ENCODE data around the gene ZBTB16. TPM values are rescaled to one million over a fixed set of nuclear protein-coding genes. Genes with fewer than 3 reads are reported as not detected.

Gene ZBTB16
- polyA plus RNA-seq, 1 donor (not counting 4 experiments of a cell fraction or from before 2014, with no cell fraction given) = 0.18 TPM

- H4K20me1 ChIP-seq (ENCODE audit: control insufficient read depth, extremely low read depth, insufficient read depth, low read length) = peaks cover 3% of the 10 kb centered on the region
- dilution Hi-C loops (cut with MboI; ENCODE audit: extremely low pct_ligation_motif_present, low sequenced_read_pairs) = no loop called here
- H3K4me3 ChIP-seq (ENCODE audit: control insufficient read depth in 2 of 3, extremely low read depth in 1 of 3, insufficient read depth in 2 of 3, low read depth in 1 of 3, low read length in 3 of 3) = no peak overlapping the region
- no peaks in the 10 kb centered on the region for H3K36me3 ChIP-seq (ENCODE audit: control insufficient read depth in 2 of 2, extremely low read depth in 1 of 2, insufficient read depth in 2 of 2, low read length in 2 of 2)
- H3K27me3 ChIP-seq (ENCODE audit: control insufficient read depth, extremely low read depth, insufficient read depth, low read length) = peaks cover 58% of the 10 kb centered on the region
- H3K9me3 ChIP-seq (ENCODE audit: control insufficient read depth, low read depth, low read length) = no peaks in the 10 kb centered on the region
- DNase-seq (ENCODE audit: low read depth, low spot score) (peak; percentile 45), FAIRE-seq (no peak)
- H2AFZ ChIP-seq (ENCODE audit: control insufficient read depth, low read length) = no peak overlapping the region
- H3K9ac ChIP-seq (ENCODE audit: control insufficient read depth, extremely low read depth, insufficient read depth, low read length) = no peak overlapping the region
- H3K4me1 ChIP-seq (ENCODE audit: control insufficient read depth, extremely low read depth, insufficient read depth, low read length) = peaks cover 39% of the 10 kb centered on the region
- peak overlapping the region; percentile 70 for H3K4me2 ChIP-seq (ENCODE audit: control insufficient read depth, extremely low read depth, insufficient read depth, low read depth, low read length)
- no peaks in the 10 kb centered on the region for H3K79me2 ChIP-seq (ENCODE audit: control insufficient read depth, insufficient read depth, low read length)
- TF ChIP-seq CTCF (optimal IDR thresholded peaks at IDR 0.05 in 1 of 3, IDR thresholded peaks at IDR 0.05 in 1 of 3, conservative IDR thresholded peaks at IDR 0.05 in 1 of 3; ENCODE audit: extremely low read depth in 1 of 3, insufficient read depth in 2 of 3, low read length in 3 of 3) (no peak), EZH2 (IDR thresholded peaks at IDR 0.05; ENCODE audit: low read length) (no peak)
- H3K9me1 ChIP-seq (ENCODE audit: control insufficient read depth, extremely low read depth, insufficient read depth, low read length) = no peaks in the 10 kb centered on the region
- no peak overlapping the region for H3K27ac ChIP-seq (ENCODE audit: control insufficient read depth, insufficient read depth, low read length)
Observed at GRCh38 chr11:114166897-114167323, 107.4 kb downstream of the ZBTB16 start.

DNA sequence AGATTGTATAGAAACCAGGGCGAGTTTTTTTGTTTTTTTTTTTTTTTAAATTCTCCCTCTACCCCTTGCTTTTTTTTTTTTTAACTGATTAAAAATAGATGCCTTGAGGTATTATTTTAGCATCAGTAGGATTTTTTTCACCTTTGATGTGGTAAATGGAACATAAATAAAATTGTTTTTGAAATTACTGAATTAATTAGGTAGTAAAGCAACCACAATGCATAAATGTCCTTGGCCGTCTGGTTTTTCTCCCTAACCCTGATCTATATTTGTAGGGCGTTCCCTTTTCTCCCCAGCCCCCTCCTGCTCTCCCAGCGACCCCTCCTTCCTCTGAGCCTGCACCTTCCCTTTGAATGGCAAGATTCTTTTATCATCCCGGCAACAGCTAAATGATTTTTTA lies 107.8 kb downstream of the ZBTB16 start:
- dilution Hi-C loops (cut with MboI; ENCODE audit: extremely low pct_ligation_motif_present, low sequenced_read_pairs) = no loop called here
- Histone ChIP-seq H3K36me3 (ENCODE audit: control insufficient read depth in 2 of 2, extremely low read depth in 1 of 2, insufficient read depth in 2 of 2, low read length in 2 of 2) (no peaks in the 10 kb centered on the region), H3K27ac (ENCODE audit: control insufficient read depth, insufficient read depth, low read length) (no peak overlapping the region), H3K27me3 (ENCODE audit: control insufficient read depth, extremely low read depth, insufficient read depth, low read length) (peaks cover 62% of the 10 kb centered on the region), H2AFZ (ENCODE audit: control insufficient read depth, low read length) (no peak overlapping the region), H4K20me1 (ENCODE audit: control insufficient read depth, extremely low read depth, insufficient read depth, low read length) (peaks cover 3% of the 10 kb centered on the region), H3K9me1 (ENCODE audit: control insufficient read depth, extremely low read depth, insufficient read depth, low read length) (no peaks in the 10 kb centered on the region), H3K4me3 (ENCODE audit: control insufficient read depth in 2 of 3, extremely low read depth in 1 of 3, insufficient read depth in 2 of 3, low read depth in 1 of 3, low read length in 3 of 3) (no peak overlapping the region), H3K79me2 (ENCODE audit: control insufficient read depth, insufficient read depth, low read length) (no peaks in the 10 kb centered on the region), H3K4me1 (ENCODE audit: control insufficient read depth, extremely low read depth, insufficient read depth, low read length) (peaks cover 35% of the 10 kb centered on the region), H3K9ac (ENCODE audit: control insufficient read depth, extremely low read depth, insufficient read depth, low read length) (no peak overlapping the region), H3K9me3 (ENCODE audit: control insufficient read depth, low read depth, low read length) (no peaks in the 10 kb centered on the region), H3K4me2 (ENCODE audit: control insufficient read depth, extremely low read depth, insufficient read depth, low read depth, low read length) (peak overlapping the region; percentile 22)
- no peak for TF ChIP-seq CTCF (optimal IDR thresholded peaks at IDR 0.05 in 1 of 3, IDR thresholded peaks at IDR 0.05 in 1 of 3, conservative IDR thresholded peaks at IDR 0.05 in 1 of 3; ENCODE audit: extremely low read depth in 1 of 3, insufficient read depth in 2 of 3, low read length in 3 of 3)
- TF ChIP-seq EZH2 (IDR thresholded peaks at IDR 0.05; ENCODE audit: low read length) = no peak
- FAIRE-seq = no peak
- no peak for DNase-seq (ENCODE audit: low read depth, low spot score)
